Thyroid gland (tissue), 4 donors: ENCODE data around the gene LIPF.

Source experiments
- CTCF ChIP-seq, 6 experiments: fragments of 200-600 bp in 3 of 6; fragments of 450-650 bp in 3 of 6; sonication (generic) in 3 of 6; IDR thresholded peaks; one replicate each; pipeline ENCODE4 v1.5.1; 2016 to 2019; ENCODE audit warnings: antibody characterized with exemption in 6 of 6, mild to moderate bottlenecking in 2 of 6, inconsistent platforms in 1 of 6, moderate library complexity in 1 of 6
- POLR2A ChIP-seq, 2 donors: fragments of 450-650 bp; IDR thresholded peaks; one replicate each; pipeline ENCODE4 v1.6.1; 2017; ENCODE audit warnings: antibody characterized with exemption in 2 of 2, mild to moderate bottlenecking in 2 of 2, moderate library complexity in 1 of 2

- TF ChIP-seq CTCF (IDR thresholded peaks at IDR 0.05): no peak
- no peak for TF ChIP-seq POLR2A (IDR thresholded peaks at IDR 0.05)
Measured at GRCh38 chr10:88657901-88658300, 6.3 kb upstream of the LIPF start.
